ENCODE measurements around the gene CFAP46. TPM values are rescaled to one million over a fixed set of nuclear protein-coding genes. Genes with fewer than 3 reads are reported as not detected.

The CFAP46 gene
- total and polyA plus RNA-seq, 2 of the 4 experiments (the other 2 are of a cell fraction), result 1.3 to 1.8 TPM

- H3K9ac ChIP-seq (ENCODE audit: low read depth, low read length), result no peak overlapping the region
- BruUV-seq (replicated peaks), result no TSS peak
- H2AK5ac ChIP-seq (ENCODE audit: low read depth, low read length), result no peak overlapping the region
- TF ChIP-seq CHD1 (IDR thresholded peaks at IDR 0.05; ENCODE audit: low read depth, low read length) (no peak), RAD21 (IDR thresholded peaks at IDR 0.05; ENCODE audit: low read length) (no peak), NFE2L2 (IDR thresholded peaks at IDR 0.05; ENCODE audit: low read depth, low read length) (no peak), RFX5 (IDR thresholded peaks at IDR 0.05; ENCODE audit: low read depth, low read length) (no peak)
- H4K5ac ChIP-seq (ENCODE audit: low read depth, low read length), result no peak overlapping the region
- H4K20me1 ChIP-seq (ENCODE audit: insufficient read depth, low read length), result no peaks in the 10 kb centered on the region
- ATAC-seq (ENCODE audit: low read depth), result no peak
- H3K4ac ChIP-seq (ENCODE audit: low read depth, low read length), result no peak overlapping the region
- H3K27ac ChIP-seq (ENCODE audit: insufficient read depth, low read length), result no peak overlapping the region
- H2BK5ac ChIP-seq (ENCODE audit: low read depth, low read length, poor library complexity, severe bottlenecking), result no peak overlapping the region
- H3K14ac ChIP-seq (replicated peaks; ENCODE audit: low read depth, low read length), result no peak overlapping the region
- no peaks in the 10 kb centered on the region for H3K79me1 ChIP-seq (ENCODE audit: low read depth in 1 of 2, low read length in 2 of 2)
- no peak overlapping the region for H3K23ac ChIP-seq (ENCODE audit: low read depth, low read length)
- intact Hi-C loops (cut with micrococcal nuclease), result loop anchor here (1.0 kb wide), 1 partner anchor 135 kb away; no protein-coding TSS in a partner anchor
- H3K4me2 ChIP-seq (ENCODE audit: low read depth, low read length), result no peak overlapping the region
- no peak overlapping the region for H2AFZ ChIP-seq (replicated peaks; ENCODE audit: low read length, poor library complexity)
- no peaks in the 10 kb centered on the region for H3K9me1 ChIP-seq (ENCODE audit: insufficient read depth, low read length)
- in situ Hi-C loops (cut with MboI; ENCODE audit: low sequenced_read_pairs), result no loop called here
- DNase-seq, result no peak
- peaks cover 5% of the 10 kb centered on the region; the same call in 1 of the 2 replicates for H3K9me3 ChIP-seq (ENCODE audit: control insufficient read depth, insufficient read depth, low read length)
- H3K27me3 ChIP-seq (ENCODE audit: control insufficient read depth, insufficient read depth, low read length), result peaks cover 66% of the 10 kb centered on the region
- no peak overlapping the region for H2BK15ac ChIP-seq (ENCODE audit: low read depth, low read length)
- H3K36me3 ChIP-seq (ENCODE audit: control insufficient read depth, insufficient read depth, low read length), result no peaks in the 10 kb centered on the region
- H3K4me3 ChIP-seq (ENCODE audit: insufficient read depth, low read depth, low read length), result no peak overlapping the region
- dilution Hi-C loops (cut with HindIII; ENCODE audit: low sequenced_read_pairs, unreplicated experiment), result no loop called here
- CTCF ChIA-PET, result no interaction called here
- no peak overlapping the region for H3K18ac ChIP-seq (ENCODE audit: low read depth, low read length)
- no peak overlapping the region for H2BK20ac ChIP-seq (ENCODE audit: low read depth, low read length)
- H3K4me1 ChIP-seq (ENCODE audit: control insufficient read depth, insufficient read depth, low read length), result no peaks in the 10 kb centered on the region
- H2AK9ac ChIP-seq (replicated peaks; ENCODE audit: low read depth, low read length, poor library complexity), result no peak overlapping the region
- no peak overlapping the region for H4K8ac ChIP-seq (ENCODE audit: low read depth in 2 of 2, low read length in 2 of 2)
- H4K91ac ChIP-seq (ENCODE audit: insufficient read depth, low read depth, low read length), result no peak overlapping the region
- no peak overlapping the region for H3K56ac ChIP-seq (ENCODE audit: extremely low read depth, insufficient read depth, low read length)
- no peak overlapping the region for H2BK120ac ChIP-seq (ENCODE audit: low read depth, low read length)
- POLR2A ChIA-PET (ENCODE audit: unreplicated experiment), result no interaction called here
- 2% methylated on average over 17 of the region's 30 CpGs; no CpG with 5 or more reads in 1 of the 2 experiments for WGBS, 2 experiments (ENCODE audit: extremely low coverage in 2 of 2, insufficient read length in 1 of 2)
Observed at GRCh38 chr10:132788831-132789219, 153.5 kb downstream of the CFAP46 start.
